ENCODE measurements around the gene TTBK1. TPM values are rescaled to one million over a fixed set of nuclear protein-coding genes. Genes with fewer than 3 reads are reported as not detected.
A peak's percentile ranks its signal among the peaks of the same experiment; 100 is the strongest.

TTBK1 gene
- total RNA-seq, 1 donor from 2014 or later: 0.34 TPM

DNA sequence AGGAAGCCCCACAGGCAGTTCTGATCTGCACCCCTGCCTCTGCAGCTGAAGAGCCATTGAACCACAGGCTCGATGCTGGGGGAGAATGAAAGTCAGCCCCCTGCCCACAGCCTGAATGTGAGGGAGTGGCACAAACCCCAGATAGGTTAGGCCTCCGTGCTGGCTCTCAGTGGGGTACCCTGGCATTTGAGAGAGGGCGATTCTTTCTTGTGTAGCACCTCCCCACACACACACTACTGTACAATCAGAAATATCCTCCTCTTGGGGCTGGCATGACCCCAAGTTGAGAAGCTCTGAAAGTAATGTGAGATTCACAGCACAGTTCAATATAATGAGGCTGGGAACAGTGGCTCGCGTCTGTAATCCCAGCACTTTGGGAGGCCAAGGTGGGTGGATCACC lies 17.9 kb downstream of the TTBK1 start:
- no peak overlapping the region for H3K27ac Mint-ChIP-seq
- no peak overlapping the region for H3K4me3 Mint-ChIP-seq
- no peaks in the 10 kb centered on the region for H3K27me3 Mint-ChIP-seq (ENCODE audit: low read depth)
- H3K36me3 Mint-ChIP-seq: no peaks in the 10 kb centered on the region
- no peak for TF ChIP-seq CTCF (IDR thresholded peaks at IDR 0.05; ENCODE audit: unreplicated experiment)
- no peaks in the 10 kb centered on the region for H3K4me1 Mint-ChIP-seq
- no peak for DNase-seq (ENCODE audit: low spot score in 2 of 2, unreplicated experiment in 2 of 2)
- no peaks in the 10 kb centered on the region for H3K9me3 Mint-ChIP-seq

DNA sequence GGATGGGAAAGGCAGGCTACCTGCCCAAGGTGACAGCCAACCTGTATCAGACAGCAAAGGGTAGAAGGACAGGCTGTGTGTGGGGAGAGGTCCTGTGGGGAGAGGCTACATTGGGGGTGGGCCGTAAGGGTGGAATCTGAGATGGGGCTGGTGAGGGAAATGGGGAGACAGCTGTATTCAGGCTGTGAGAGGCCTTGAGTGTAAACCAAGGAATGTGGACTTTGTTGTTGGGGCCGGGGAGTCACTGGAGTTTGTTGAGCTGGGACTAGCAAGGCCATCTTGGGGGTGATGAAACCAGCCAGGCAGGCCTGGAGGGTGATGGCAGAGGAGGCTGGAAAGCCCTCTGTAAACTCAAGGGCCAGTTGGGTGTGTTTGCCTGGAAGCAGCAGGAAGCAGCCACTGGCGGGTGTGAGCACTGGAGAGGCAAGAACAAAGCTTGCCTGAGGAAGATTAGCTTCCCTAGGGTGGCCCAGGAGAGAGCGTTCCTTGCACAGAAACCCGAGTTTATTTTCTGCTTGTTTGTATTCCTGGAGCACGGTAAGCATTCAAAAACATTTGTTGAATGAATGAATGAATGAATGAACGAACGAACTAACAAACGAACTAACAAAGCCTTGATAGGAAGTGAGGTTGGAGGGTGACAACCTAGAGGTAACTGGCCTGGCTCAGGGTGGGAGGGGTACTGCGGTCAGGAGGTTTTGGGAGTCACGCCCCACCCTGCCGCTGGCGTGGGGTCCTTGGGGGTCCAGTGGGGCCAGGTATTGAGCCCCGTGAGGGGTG lies 18.9 kb downstream of the TTBK1 start:
- DNase-seq (ENCODE audit: low spot score in 2 of 2, unreplicated experiment in 2 of 2): no peak
- H3K4me3 Mint-ChIP-seq: no peak overlapping the region
- H3K27ac Mint-ChIP-seq: no peak overlapping the region
- no peaks in the 10 kb centered on the region for H3K27me3 Mint-ChIP-seq (ENCODE audit: low read depth)
- TF ChIP-seq CTCF (IDR thresholded peaks at IDR 0.05; ENCODE audit: unreplicated experiment): no peak
- H3K4me1 Mint-ChIP-seq: no peaks in the 10 kb centered on the region
- no peaks in the 10 kb centered on the region for H3K9me3 Mint-ChIP-seq
- no peaks in the 10 kb centered on the region for H3K36me3 Mint-ChIP-seq

DNA sequence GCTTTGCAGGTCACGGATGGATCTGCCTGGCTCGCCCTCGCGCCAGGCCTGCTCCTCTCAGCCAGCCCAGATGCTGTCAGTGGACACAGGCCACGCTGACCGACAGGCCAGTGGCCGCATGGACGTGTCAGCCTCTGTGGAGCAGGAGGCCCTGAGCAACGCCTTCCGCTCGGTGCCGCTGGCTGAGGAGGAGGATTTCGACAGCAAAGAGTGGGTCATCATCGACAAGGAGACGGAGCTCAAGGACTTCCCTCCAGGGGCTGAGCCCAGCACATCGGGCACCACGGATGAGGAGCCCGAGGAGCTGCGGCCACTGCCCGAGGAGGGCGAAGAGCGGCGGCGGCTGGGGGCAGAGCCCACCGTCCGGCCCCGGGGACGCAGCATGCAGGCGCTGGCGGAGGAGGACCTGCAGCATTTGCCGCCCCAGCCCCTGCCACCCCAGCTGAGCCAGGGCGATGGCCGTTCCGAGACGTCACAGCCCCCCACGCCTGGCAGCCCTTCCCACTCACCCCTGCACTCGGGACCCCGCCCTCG lies 19.6 kb downstream of the TTBK1 start:
- no peaks in the 10 kb centered on the region for H3K36me3 Mint-ChIP-seq
- H3K9me3 Mint-ChIP-seq: no peaks in the 10 kb centered on the region
- H3K4me3 Mint-ChIP-seq: no peak overlapping the region
- TF ChIP-seq CTCF (IDR thresholded peaks at IDR 0.05; ENCODE audit: unreplicated experiment): no peak
- no peak overlapping the region for H3K27ac Mint-ChIP-seq
- peaks cover 6% of the 10 kb centered on the region for H3K4me1 Mint-ChIP-seq
- no peak for DNase-seq (ENCODE audit: low spot score in 2 of 2, unreplicated experiment in 2 of 2)
- H3K27me3 Mint-ChIP-seq (ENCODE audit: low read depth): peaks cover 6% of the 10 kb centered on the region

GRCh38 chr6:43263314-43264178 lies 20.3 kb downstream of the TTBK1 start:
- H3K4me1 Mint-ChIP-seq: peaks cover 13% of the 10 kb centered on the region
- H3K9me3 Mint-ChIP-seq: no peaks in the 10 kb centered on the region
- DNase-seq (ENCODE audit: low spot score in 2 of 2, unreplicated experiment in 2 of 2): peak; percentile 60 to 79
- no peaks in the 10 kb centered on the region for H3K36me3 Mint-ChIP-seq
- peak; percentile 46 for TF ChIP-seq CTCF (IDR thresholded peaks at IDR 0.05; ENCODE audit: unreplicated experiment)
- peaks cover 6% of the 10 kb centered on the region for H3K27me3 Mint-ChIP-seq (ENCODE audit: low read depth)
- H3K4me3 Mint-ChIP-seq: no peak overlapping the region
- no peak overlapping the region for H3K27ac Mint-ChIP-seq

- Mint-ChIP-seq H3K4me1 (peaks cover 22% of the 10 kb centered on the region), H3K27me3 (ENCODE audit: low read depth) (peaks cover 6% of the 10 kb centered on the region), H3K27ac (no peak overlapping the region), H3K9me3 (no peaks in the 10 kb centered on the region), H3K36me3 (no peaks in the 10 kb centered on the region), H3K4me3 (no peak overlapping the region)
- TF ChIP-seq CTCF (IDR thresholded peaks at IDR 0.05; ENCODE audit: unreplicated experiment): no peak
- DNase-seq (ENCODE audit: low spot score in 2 of 2, unreplicated experiment in 2 of 2): no peak
These were observed 21.4 kb downstream of the TTBK1 start for GRCh38 chr6:43264599-43265145.

All from mesothelial cell of epicardium (in vitro differentiated cells).